ENCODE data around the gene PTPRK.

Gene PTPRK

GRCh38 chr6:128156321-128157111 is 363.9 kb downstream of the PTPRK start:
- in situ Hi-C loops (cut with HindIII; ENCODE audit: low sequenced_read_pairs), result no loop called here

GRCh38 chr6:128155826-128156225 is 364.6 kb downstream of the PTPRK start:
- in situ Hi-C loops (cut with HindIII; ENCODE audit: low sequenced_read_pairs), result no loop called here

DNA sequence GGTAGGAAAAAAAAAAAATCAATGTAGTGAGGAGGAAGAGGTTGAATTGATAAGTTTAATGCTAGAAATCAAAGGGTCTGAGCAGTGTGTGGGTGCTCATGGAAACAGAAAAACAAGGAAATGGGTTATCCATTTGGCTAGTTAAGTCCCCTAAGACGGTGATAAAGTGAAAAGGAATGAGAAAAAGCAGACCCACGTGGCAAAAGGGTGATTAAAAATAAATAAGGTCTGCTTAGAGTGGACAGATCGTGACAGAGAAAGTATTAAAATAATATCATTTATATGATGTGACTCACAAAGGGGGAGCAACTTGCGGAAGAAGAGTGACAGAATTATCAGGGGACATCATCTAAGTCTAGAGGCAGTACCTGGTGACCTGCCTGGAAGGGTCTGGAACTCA is 367.8 kb downstream of the PTPRK start:
- in situ Hi-C loops (cut with HindIII; ENCODE audit: low sequenced_read_pairs), result no loop called here

GRCh38 chr6:128150376-128150775 is 370.0 kb downstream of the PTPRK start:
- in situ Hi-C loops (cut with HindIII; ENCODE audit: low sequenced_read_pairs), result no loop called here

DNA sequence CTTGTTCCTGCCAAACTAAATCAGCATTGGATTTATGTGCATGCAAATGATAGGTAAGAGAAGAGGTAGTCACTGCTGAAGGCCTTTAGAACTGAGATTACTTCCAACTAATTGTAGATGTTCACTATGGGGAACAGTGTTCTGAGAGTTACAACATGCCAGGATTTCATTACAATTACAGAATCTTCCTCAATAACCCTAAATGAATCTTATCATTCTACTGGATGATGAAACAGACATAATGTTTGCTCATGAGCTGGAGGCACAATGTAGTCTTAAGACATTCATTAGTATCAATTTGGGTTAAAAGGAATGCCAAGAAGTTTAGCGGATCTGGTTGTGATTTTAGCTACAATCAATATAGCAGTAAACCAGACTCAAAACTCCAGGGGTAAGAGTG is 370.6 kb downstream of the PTPRK start:
- in situ Hi-C loops (cut with HindIII; ENCODE audit: low sequenced_read_pairs), result no loop called here

GRCh38 chr6:128144320-128144719 is 376.1 kb downstream of the PTPRK start:
- in situ Hi-C loops (cut with HindIII; ENCODE audit: low sequenced_read_pairs), result no loop called here

DNA sequence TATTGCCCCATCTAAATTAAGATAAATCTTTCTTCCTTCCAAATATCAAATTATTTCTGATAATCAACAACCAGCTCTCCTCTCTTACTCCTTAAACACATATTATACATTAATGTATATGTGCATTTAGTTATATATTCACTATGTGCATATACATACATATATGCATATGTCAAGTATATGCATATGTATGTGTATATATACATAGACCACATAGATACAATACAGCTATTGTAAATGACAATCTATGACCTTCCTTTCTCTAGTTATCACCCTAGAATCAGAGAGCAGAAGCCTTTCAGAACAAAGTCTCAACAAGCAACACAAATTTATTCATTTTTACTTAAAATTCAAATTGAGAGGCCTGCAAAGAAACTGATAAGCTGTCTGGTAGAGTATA is 378.5 kb downstream of the PTPRK start:
- in situ Hi-C loops (cut with HindIII; ENCODE audit: low sequenced_read_pairs), result no loop called here

- in situ Hi-C loops (cut with HindIII; ENCODE audit: low sequenced_read_pairs), result no loop called here
These were observed 380.9 kb downstream of the PTPRK start for GRCh38 chr6:128139519-128139918.

DNA sequence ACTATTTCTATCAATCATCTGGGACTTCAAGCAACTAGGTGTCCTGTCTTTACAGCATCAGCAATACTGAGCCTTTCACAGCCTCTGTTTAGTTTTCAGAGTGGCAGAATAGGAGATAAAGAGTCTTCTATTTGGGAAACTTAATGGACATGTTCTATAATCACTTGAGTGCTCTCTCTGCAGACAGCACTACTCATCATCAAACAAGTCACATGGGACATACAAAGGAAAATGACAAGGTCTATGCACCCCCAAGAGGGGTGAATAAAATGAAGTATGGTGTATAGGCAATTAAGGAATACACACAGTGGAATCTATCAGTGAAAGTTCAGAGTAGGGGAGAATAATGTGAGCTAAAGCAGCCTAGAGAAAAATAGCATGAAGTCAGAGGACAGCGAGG is 381.7 kb downstream of the PTPRK start:
- in situ Hi-C loops (cut with HindIII; ENCODE audit: low sequenced_read_pairs), result no loop called here

- in situ Hi-C loops (cut with HindIII; ENCODE audit: low sequenced_read_pairs), result no loop called here
These were observed 385.1 kb downstream of the PTPRK start for GRCh38 chr6:128135325-128135724.

DNA sequence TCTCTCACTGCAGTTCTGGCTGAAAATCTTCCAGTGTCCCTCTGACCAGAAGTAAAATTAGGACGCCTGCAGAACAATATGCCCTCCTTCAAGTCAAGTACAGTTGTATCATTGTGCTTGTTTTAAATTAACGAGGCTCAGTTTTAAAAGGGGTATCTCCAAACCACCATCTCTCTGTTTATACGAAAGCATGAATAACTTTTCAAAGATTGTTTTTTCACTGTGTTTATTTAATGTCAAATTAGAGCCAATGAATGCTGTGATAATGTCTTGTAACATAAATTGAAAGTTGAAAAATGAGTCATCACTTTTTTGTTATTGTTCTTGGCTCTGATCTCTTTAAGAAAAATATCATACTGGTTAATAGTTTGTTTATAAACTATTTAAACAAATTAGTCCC is 388.8 kb downstream of the PTPRK start:
- in situ Hi-C loops (cut with HindIII; ENCODE audit: low sequenced_read_pairs), result no loop called here

DNA sequence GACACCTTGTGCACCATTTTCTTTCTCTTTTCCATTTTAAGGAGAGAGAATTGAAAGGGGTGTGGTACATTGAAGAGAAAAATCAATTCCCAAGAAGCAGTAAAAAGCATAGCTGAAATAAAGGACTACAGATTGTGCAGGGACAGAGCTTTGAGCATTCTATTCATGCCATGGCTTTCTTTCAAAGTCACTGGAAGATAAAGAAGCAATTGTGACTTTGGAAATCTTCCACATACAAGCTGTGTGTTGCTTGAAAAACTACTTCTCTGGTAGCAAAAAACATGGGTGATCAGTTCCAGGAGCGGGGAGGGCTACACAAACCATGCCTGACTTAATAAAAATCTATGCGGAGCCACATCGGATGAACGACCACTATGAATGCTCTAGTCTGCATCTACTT is 389.4 kb downstream of the PTPRK start:
- in situ Hi-C loops (cut with HindIII; ENCODE audit: low sequenced_read_pairs), result no loop called here

- in situ Hi-C loops (cut with HindIII; ENCODE audit: low sequenced_read_pairs), result no loop called here
These were observed 390.7 kb downstream of the PTPRK start for GRCh38 chr6:128129679-128130078.

GRCh38 chr6:128127650-128128049 is 392.7 kb downstream of the PTPRK start:
- in situ Hi-C loops (cut with HindIII; ENCODE audit: low sequenced_read_pairs), result no loop called here

GRCh38 chr6:128124713-128125112 is 395.7 kb downstream of the PTPRK start:
- in situ Hi-C loops (cut with HindIII; ENCODE audit: low sequenced_read_pairs), result no loop called here

- in situ Hi-C loops (cut with HindIII; ENCODE audit: low sequenced_read_pairs), result no loop called here
These were observed 398.8 kb downstream of the PTPRK start for GRCh38 chr6:128121610-128122009.

GRCh38 chr6:128121190-128121589 is 399.2 kb downstream of the PTPRK start:
- in situ Hi-C loops (cut with HindIII; ENCODE audit: low sequenced_read_pairs), result no loop called here

- in situ Hi-C loops (cut with HindIII; ENCODE audit: low sequenced_read_pairs), result no loop called here
These were observed 402.0 kb downstream of the PTPRK start for GRCh38 chr6:128118401-128118800.

DNA sequence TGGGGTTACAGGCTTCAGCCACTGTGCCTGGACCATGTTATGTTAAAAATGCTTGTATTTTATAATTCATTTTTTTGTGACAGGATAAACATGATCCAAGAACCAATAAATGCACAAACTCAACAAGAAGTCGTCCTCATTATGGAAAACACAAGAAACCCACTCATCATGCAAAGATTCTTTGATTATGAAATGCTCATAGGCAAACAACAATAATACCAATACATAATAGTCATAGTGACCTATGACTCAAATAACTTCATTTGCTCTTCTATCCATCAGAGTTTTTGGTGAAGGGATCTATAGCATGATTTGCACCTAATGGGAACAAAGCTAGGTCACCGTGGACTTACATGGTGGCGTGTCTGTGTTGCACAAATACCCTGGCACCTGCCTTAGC is 402.5 kb downstream of the PTPRK start:
- in situ Hi-C loops (cut with HindIII; ENCODE audit: low sequenced_read_pairs), result no loop called here

DNA sequence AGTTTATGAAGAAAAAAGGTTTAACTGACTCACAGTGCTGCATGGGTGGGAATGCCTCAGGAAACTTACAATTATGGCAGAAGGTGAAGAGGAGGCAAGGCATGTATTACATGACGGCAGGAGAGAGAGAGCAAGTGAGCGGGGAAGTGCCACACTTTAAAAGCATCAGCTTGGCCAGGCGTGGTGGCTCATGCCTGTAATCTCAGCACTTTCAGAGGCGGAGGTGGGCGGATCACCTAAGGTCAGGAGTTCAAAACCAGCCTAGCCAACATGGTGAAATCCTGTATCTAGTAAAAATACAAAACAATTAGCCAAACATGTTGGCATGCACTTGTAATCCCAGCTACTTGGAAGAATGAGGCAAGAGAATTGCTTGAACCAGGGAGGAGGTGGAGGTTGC is 406.2 kb downstream of the PTPRK start:
- in situ Hi-C loops (cut with HindIII; ENCODE audit: low sequenced_read_pairs), result no loop called here

DNA sequence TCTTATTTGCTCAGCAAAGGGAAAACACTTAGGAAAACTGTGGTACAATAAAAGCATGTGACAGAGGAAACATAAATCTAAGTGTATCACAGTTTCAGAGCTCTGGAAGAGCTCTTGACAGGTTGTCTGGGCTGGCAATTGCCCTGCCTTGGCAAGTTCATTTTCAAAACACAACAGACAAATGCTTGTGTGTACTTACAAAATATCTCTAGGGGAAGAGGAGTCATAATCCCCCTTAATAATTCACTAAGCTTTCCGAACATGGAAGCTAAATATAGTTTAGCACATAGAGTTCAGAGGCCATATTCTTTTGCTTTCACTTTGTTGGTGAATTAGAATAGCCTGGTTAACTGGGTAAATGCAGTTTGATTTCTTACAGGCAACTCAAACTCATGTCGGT is 407.9 kb downstream of the PTPRK start:
- in situ Hi-C loops (cut with HindIII; ENCODE audit: low sequenced_read_pairs), result no loop called here

DNA sequence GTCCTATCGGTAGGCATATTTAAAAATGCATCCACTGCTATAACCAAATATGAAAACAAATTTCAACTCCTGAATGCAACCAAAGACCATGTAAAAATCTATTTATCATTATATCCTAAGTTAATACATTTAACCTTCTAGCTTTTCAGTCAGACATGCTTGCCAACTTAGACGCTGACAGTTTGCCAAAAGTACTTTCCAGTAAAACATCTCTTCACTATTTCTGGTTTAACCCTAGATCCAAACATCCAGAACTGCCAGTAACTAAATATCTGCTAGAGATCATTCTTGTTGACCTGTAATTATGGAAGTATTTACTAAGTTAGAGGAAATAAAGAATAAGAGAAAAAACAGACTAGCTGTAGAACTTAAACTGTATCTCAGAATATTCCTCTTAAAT is 409.3 kb downstream of the PTPRK start:
- in situ Hi-C loops (cut with HindIII; ENCODE audit: low sequenced_read_pairs), result no loop called here

- in situ Hi-C loops (cut with HindIII; ENCODE audit: low sequenced_read_pairs), result no loop called here
These were observed 412.7 kb downstream of the PTPRK start for GRCh38 chr6:128107682-128108081.
